Activated CD4-positive, alpha-beta T cell treated with anti-CD3 and anti-CD28 coated beads, Interleukin-2, amount 50 U/mL, for 48 hours (primary cell): ENCODE measurements around the gene SPRR2A.
"Not testable (repeated sequence)": the region's sequence is repeated elsewhere in the genome, so short reads cannot be mapped to it uniquely, and the experiment has no call there.

Experiments used
- DNase-seq, 2 experiments: peaks; one replicate each; pipeline ENCODE4 v3.0.0-alpha.2; 2020

SPRR2A gene

GRCh38 chr1:153057375-153057774 lies at the start of gene SPRR2A:
TSS of gene SPRR2A (minus strand) at chr1:153057512. CDS start at chr1:153056735, 777 bp downstream.
- no peak for DNase-seq

- DNase-seq = no peak
Measured at GRCh38 chr1:153100245-153100644, 42.9 kb upstream of the SPRR2A start.

GRCh38 chr1:153099461-153100045 lies 42.2 kb upstream of the SPRR2A start:
- DNase-seq = no peak

- no peak for DNase-seq
Measured at GRCh38 chr1:153095764-153096163, 38.5 kb upstream of the SPRR2A start.

GRCh38 chr1:153094426-153094825 lies 37.1 kb upstream of the SPRR2A start, which contains the start of gene SPRR2E:
TSS of gene SPRR2E (minus strand) at chr1:153094526. CDS start at chr1:153093751, 775 bp downstream.
- DNase-seq = no peak

GRCh38 chr1:153087652-153088051 lies 30.3 kb upstream of the SPRR2A start:
- no peak for DNase-seq

- DNase-seq = no peak
Measured at GRCh38 chr1:153081736-153082135, 24.4 kb upstream of the SPRR2A start.

GRCh38 chr1:153072806-153073726 lies 15.8 kb upstream of the SPRR2A start:
- DNase-seq = no peak

GRCh38 chr1:153071511-153071910 lies 14.2 kb upstream of the SPRR2A start, which contains the start of gene SPRR2B:
TSS of gene SPRR2B (minus strand) at chr1:153071611. CDS start at chr1:153070839, 772 bp downstream.
- no peak for DNase-seq

- DNase-seq = no peak
Measured at GRCh38 chr1:153070243-153070642, 12.9 kb upstream of the SPRR2A start.

GRCh38 chr1:153058826-153059784 lies 1.8 kb upstream of the SPRR2A start:
- DNase-seq = no peak

- no peak for DNase-seq
Measured at GRCh38 chr1:153058154-153058553, 842 bp upstream of the SPRR2A start.

- not testable (repeated sequence) for DNase-seq
Measured at GRCh38 chr1:153056111-153056510, 1.2 kb downstream of the SPRR2A start.

- no peak for DNase-seq
Measured at GRCh38 chr1:153049211-153049610, 8.1 kb downstream of the SPRR2A start.

GRCh38 chr1:153040950-153041631 lies 16.2 kb downstream of the SPRR2A start, which contains the start of gene SPRR2D:
TSS of gene SPRR2D (minus strand) at chr1:153041120. CDS start at chr1:153040346, 774 bp downstream.
- DNase-seq = no peak

- DNase-seq = no peak
Measured at GRCh38 chr1:153035211-153035610, 22.1 kb downstream of the SPRR2A start.

GRCh38 chr1:153032677-153033308 lies 24.5 kb downstream of the SPRR2A start:
- no peak for DNase-seq

- no peak for DNase-seq
Measured at GRCh38 chr1:153032073-153032472, 25.2 kb downstream of the SPRR2A start.

GRCh38 chr1:153030895-153031294 lies 26.4 kb downstream of the SPRR2A start, which contains the start of gene SPRR1B:
TSS of gene SPRR1B (plus strand) at chr1:153031203. CDS start at chr1:153032346, 1,143 bp downstream.
- DNase-seq = no peak

GRCh38 chr1:153028766-153029165 lies 28.5 kb downstream of the SPRR2A start:
- DNase-seq = no peak

GRCh38 chr1:153025797-153026196 lies 31.5 kb downstream of the SPRR2A start:
- DNase-seq = no peak
